Aorta (tissue), 5 donors: ENCODE data around the gene FGF19. TPM values are rescaled to one million over a fixed set of nuclear protein-coding genes. Genes with fewer than 3 reads are reported as not detected.

Experiments
- ATAC-seq: fragments of 200-7000 bp; cut with Tn5 transposase; one replicate; pipeline ENCODE4 v1.9.1; 2022; ENCODE audit warnings: moderate library complexity; ENCODE audit not compliant: low FRiP score
- DNase-seq, 2 donors: peaks; one replicate each; pipeline ENCODE4 v3.0.0-alpha.2; 2020
- H3K27ac ChIP-seq, 2 donors: one replicate each; pipeline ENCODE4 v1.5.1; 2013; ENCODE audit warnings: low read length in 2 of 2, mild to moderate bottlenecking in 2 of 2, moderate library complexity in 2 of 2, control low read depth in 1 of 2, inconsistent platforms in 1 of 2, low read depth in 1 of 2
- H3K27me3 ChIP-seq, 2 donors: one replicate each; pipeline ENCODE4 v1.6.1; 2013; ENCODE audit warnings: control low read depth in 1 of 2, low read length in 1 of 2, mild to moderate bottlenecking in 1 of 2, moderate library complexity in 1 of 2; ENCODE audit not compliant: insufficient read depth in 2 of 2, control insufficient read depth in 1 of 2
- H3K36me3 ChIP-seq, 2 donors: one replicate each; pipeline ENCODE4 v1.6.1; 2013; ENCODE audit warnings: control low read depth in 1 of 2, low read length in 1 of 2, mild to moderate bottlenecking in 1 of 2; ENCODE audit not compliant: insufficient read depth in 2 of 2, control insufficient read depth in 1 of 2
- H3K4me1 ChIP-seq, 2 donors: one replicate each; pipeline ENCODE4 v1.6.1; 2013; ENCODE audit warnings: low read length in 2 of 2, control low read depth in 1 of 2, mild to moderate bottlenecking in 1 of 2, moderate library complexity in 1 of 2; ENCODE audit not compliant: insufficient read depth in 2 of 2, control insufficient read depth in 1 of 2
- H3K4me3 ChIP-seq, 2 donors: one replicate each; pipeline ENCODE4 v1.5.1; 2013; ENCODE audit warnings: low read length in 2 of 2, control low read depth in 1 of 2, mild to moderate bottlenecking in 1 of 2
- H3K9me3 ChIP-seq: one replicate; pipeline ENCODE4 v1.6.1; 2013; ENCODE audit warnings: mild to moderate bottlenecking, low read length; ENCODE audit not compliant: control insufficient read depth
- WGBS, 2 donors: extraction: QIAGEN DNeasy Blood & Tissue Kit; methylation state at CpG; one replicate each; pipeline ENCODE4 v1.1.7; 2013; 5-methylcytosine and 5-hydroxymethylcytosine counted together
- intact Hi-C, 2 donors: fragments of 100-400 bp; cut with DNase I; formaldehyde crosslinking; loops; one replicate each; pipeline versions ENCODE4 v1.14.2 to v1.15.0; 2022
- polyA plus RNA-seq, 2 donors: library from polyadenylated mRNA; stranded (reverse); fragments of 200-250 nt; gene quantifications; one replicate each; pipeline ENCODE4 v1.2.3, GENCODE V29; 2013
- total RNA-seq, 2 donors: library from RNA; stranded (reverse); fragmentation: NEBNext Ultra II Directional; extraction: Animal tissue kit (Norgen Biotek cat#: 25700); gene quantifications; one replicate each; pipeline ENCODE4 v1.2.1, GENCODE V29; 2021
- donor health status: healthy with polysubstance abuse.
- donor health status: Bipolar disorder and iron deficiency.
- donor health status: DM: no; HTN: no; CAD: no.
- donor health status: DM: no; HTN: no; CAD: no.
- donor health status: DM: yes; HTN: yes; CAD: no.

FGF19 gene
- total and polyA plus RNA-seq, 4 donors = not detected

- Histone ChIP-seq H3K27me3 (no peaks in the 10 kb centered on the region), H3K4me3 (no peak overlapping the region), H3K27ac (no peak overlapping the region), H3K4me1 (no peaks in the 10 kb centered on the region), H3K9me3 (no peaks in the 10 kb centered on the region), H3K36me3 (no peaks in the 10 kb centered on the region)
- 74 to 85% methylated on average over 13 of the region's 13 CpGs for WGBS, 2 donors
- ATAC-seq = no peak
- DNase-seq = peak in 1 of 2 donors; percentile 67
- intact Hi-C loops = loop anchor here (2.0 kb wide), 2 partner anchors 202 to 510 kb away; no protein-coding TSS in a partner anchor
Measured at GRCh38 chr11:69686452-69686851, 17.4 kb downstream of the FGF19 start.

GRCh38 chr11:69685348-69685747 is 18.5 kb downstream of the FGF19 start:
- intact Hi-C loops = loop anchor here in 1 of 2 donors (2.0 kb wide), 1 partner anchor 511 kb away; no protein-coding TSS in a partner anchor
- ATAC-seq = no peak
- no peaks in the 10 kb centered on the region for H3K36me3 ChIP-seq
- H3K4me3 ChIP-seq = no peak overlapping the region
- H3K4me1 ChIP-seq = no peaks in the 10 kb centered on the region
- no peak overlapping the region for H3K27ac ChIP-seq
- 66 to 69% methylated on average over 8 of the region's 8 CpGs for WGBS, 2 donors
- no peaks in the 10 kb centered on the region for H3K9me3 ChIP-seq
- no peak for DNase-seq
- no peaks in the 10 kb centered on the region for H3K27me3 ChIP-seq

- no peak overlapping the region for H3K27ac ChIP-seq
- no peaks in the 10 kb centered on the region for H3K4me1 ChIP-seq
- peak in 1 of 2 donors; percentile 33 for DNase-seq
- 91 to 92% methylated on average over 11 of the region's 11 CpGs for WGBS, 2 donors
- H3K9me3 ChIP-seq = no peaks in the 10 kb centered on the region
- no peaks in the 10 kb centered on the region for H3K36me3 ChIP-seq
- intact Hi-C loops = loop anchor here in 1 of 2 donors (2.0 kb wide), 1 partner anchor 512 kb away; no protein-coding TSS in a partner anchor
- H3K4me3 ChIP-seq = no peak overlapping the region
- no peaks in the 10 kb centered on the region for H3K27me3 ChIP-seq
- no peak for ATAC-seq
Measured at GRCh38 chr11:69684651-69685050, 19.2 kb downstream of the FGF19 start.

- H3K27ac ChIP-seq = no peak overlapping the region
- ATAC-seq = peak; percentile 39
- H3K9me3 ChIP-seq = no peaks in the 10 kb centered on the region
- H3K4me3 ChIP-seq = no peak overlapping the region
- no peaks in the 10 kb centered on the region for H3K36me3 ChIP-seq
- H3K27me3 ChIP-seq = no peaks in the 10 kb centered on the region
- intact Hi-C loops = loop anchor here in 1 of 2 donors (2.0 kb wide), 1 partner anchor 513 kb away; no protein-coding TSS in a partner anchor
- DNase-seq = peak in 1 of 2 donors; percentile 72
- WGBS, 2 donors = 75 to 78% methylated on average over 9 of the region's 9 CpGs
- no peaks in the 10 kb centered on the region for H3K4me1 ChIP-seq
Measured at GRCh38 chr11:69683764-69684333, 20.0 kb downstream of the FGF19 start.

GRCh38 chr11:69682681-69683326 is 21.0 kb downstream of the FGF19 start:
- no peak overlapping the region for H3K4me3 ChIP-seq
- peak in 1 of 2 donors; percentile 57 for DNase-seq
- intact Hi-C loops = no loop called here
- H3K36me3 ChIP-seq = no peaks in the 10 kb centered on the region
- no peaks in the 10 kb centered on the region for H3K4me1 ChIP-seq
- no peak for ATAC-seq
- WGBS, 2 donors = 88 to 95% methylated on average over 7 of the region's 7 CpGs
- H3K27ac ChIP-seq = no peak overlapping the region
- H3K27me3 ChIP-seq = no peaks in the 10 kb centered on the region
- no peaks in the 10 kb centered on the region for H3K9me3 ChIP-seq

GRCh38 chr11:69682221-69682620 is 21.6 kb downstream of the FGF19 start:
- ATAC-seq (no peak), DNase-seq (peak in 1 of 2 donors; percentile 30)
- Histone ChIP-seq H3K36me3 (no peaks in the 10 kb centered on the region), H3K4me1 (no peaks in the 10 kb centered on the region), H3K9me3 (no peaks in the 10 kb centered on the region), H3K27me3 (no peaks in the 10 kb centered on the region), H3K4me3 (no peak overlapping the region), H3K27ac (no peak overlapping the region)
- intact Hi-C loops = no loop called here
- WGBS, 2 donors = 81 to 86% methylated on average over 6 of the region's 6 CpGs

- intact Hi-C loops = no loop called here
Measured at GRCh38 chr11:69680688-69681087, 23.1 kb downstream of the FGF19 start.

GRCh38 chr11:69677749-69678148 is 26.1 kb downstream of the FGF19 start:
- no peaks in the 10 kb centered on the region for H3K4me1 ChIP-seq
- no peaks in the 10 kb centered on the region for H3K27me3 ChIP-seq
- H3K36me3 ChIP-seq = no peaks in the 10 kb centered on the region
- intact Hi-C loops = no loop called here
- ATAC-seq (no peak), DNase-seq (no peak)
- H3K9me3 ChIP-seq = no peaks in the 10 kb centered on the region
- no peak overlapping the region for H3K27ac ChIP-seq
- H3K4me3 ChIP-seq = no peak overlapping the region
- WGBS, 2 donors = 37 to 52% methylated on average over 2 of the region's 2 CpGs

More at GRCh38 chr11:69680688-69681087, 23.1 kb downstream of the FGF19 start:
- no peaks in the 10 kb centered on the region for H3K36me3 ChIP-seq
- H3K27me3 ChIP-seq = no peaks in the 10 kb centered on the region
- H3K4me3 ChIP-seq = no peak overlapping the region
- WGBS, 2 donors = 93 to 97% methylated on average over 5 of the region's 5 CpGs
- ATAC-seq (no peak), DNase-seq (peak in 1 of 2 donors; percentile 41)
- no peaks in the 10 kb centered on the region for H3K9me3 ChIP-seq
- H3K4me1 ChIP-seq = no peaks in the 10 kb centered on the region
- H3K27ac ChIP-seq = no peak overlapping the region
